Keratinocyte (primary cell): Measurements from ENCODE around the gene FGFR2.

Experiments
- EZH2 ChIP-seq: IDR thresholded peaks from one replicate; pipeline ENCODE4 v1.6.1; 2012; ENCODE audit warnings: inconsistent platforms, mild to moderate bottlenecking, low read length, moderate library complexity
- TF ChIP-seq, protein P1 (sequence below), 3 experiments: IDR thresholded peaks in 1 of 3; conservative IDR thresholded peaks in 1 of 3; optimal IDR thresholded peaks in 1 of 3; 2 replicates in 2 of 3; 3 replicates in 1 of 3; pipeline versions ENCODE3 to v1.5.1; 2011; ENCODE audit warnings: low read length in 3 of 3, mild to moderate bottlenecking in 3 of 3, moderate library complexity in 2 of 3, control low read depth in 1 of 3, inconsistent platforms in 1 of 3; ENCODE audit not compliant: insufficient read depth in 2 of 3; ENCODE audit errors: extremely low read depth in 1 of 3

DNA sequence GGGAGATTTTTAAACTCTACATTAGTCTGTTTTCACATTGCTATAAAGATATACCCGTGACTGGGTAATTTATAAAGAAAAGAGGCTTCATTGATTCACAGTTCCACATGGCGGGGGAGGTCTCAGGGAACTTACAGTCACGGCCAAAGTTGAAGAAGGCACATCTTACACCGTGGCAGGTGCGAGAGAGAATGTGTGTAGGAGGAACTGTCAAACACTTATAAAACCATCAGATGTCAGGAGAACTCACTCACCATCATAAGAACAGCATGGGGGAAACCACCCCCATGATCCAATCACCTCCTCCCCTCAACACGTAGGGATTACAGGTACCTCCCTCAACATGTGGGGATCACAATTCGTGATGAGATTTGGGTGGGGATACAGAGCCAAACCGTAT lies 129.5 kb downstream of the FGFR2 start:
- TF ChIP-seq EZH2: no peak
- TF ChIP-seq, protein P1, sequence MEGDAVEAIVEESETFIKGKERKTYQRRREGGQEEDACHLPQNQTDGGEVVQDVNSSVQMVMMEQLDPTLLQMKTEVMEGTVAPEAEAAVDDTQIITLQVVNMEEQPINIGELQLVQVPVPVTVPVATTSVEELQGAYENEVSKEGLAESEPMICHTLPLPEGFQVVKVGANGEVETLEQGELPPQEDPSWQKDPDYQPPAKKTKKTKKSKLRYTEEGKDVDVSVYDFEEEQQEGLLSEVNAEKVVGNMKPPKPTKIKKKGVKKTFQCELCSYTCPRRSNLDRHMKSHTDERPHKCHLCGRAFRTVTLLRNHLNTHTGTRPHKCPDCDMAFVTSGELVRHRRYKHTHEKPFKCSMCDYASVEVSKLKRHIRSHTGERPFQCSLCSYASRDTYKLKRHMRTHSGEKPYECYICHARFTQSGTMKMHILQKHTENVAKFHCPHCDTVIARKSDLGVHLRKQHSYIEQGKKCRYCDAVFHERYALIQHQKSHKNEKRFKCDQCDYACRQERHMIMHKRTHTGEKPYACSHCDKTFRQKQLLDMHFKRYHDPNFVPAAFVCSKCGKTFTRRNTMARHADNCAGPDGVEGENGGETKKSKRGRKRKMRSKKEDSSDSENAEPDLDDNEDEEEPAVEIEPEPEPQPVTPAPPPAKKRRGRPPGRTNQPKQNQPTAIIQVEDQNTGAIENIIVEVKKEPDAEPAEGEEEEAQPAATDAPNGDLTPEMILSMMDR (optimal IDR thresholded peaks at IDR 0.05 in 1 of 3, IDR thresholded peaks at IDR 0.05 in 1 of 3, conservative IDR thresholded peaks at IDR 0.05 in 1 of 3; ENCODE audit: extremely low read depth in 1 of 3, insufficient read depth in 2 of 3, low read length in 3 of 3): no peak
